BLaER1 treated with 17β-estradiol and CSF1 and Interleukin-3, amounts not matched to agents 10 nM and 100 nM (cell line): ENCODE results near the gene IKBKE.
A peak's percentile ranks its signal among the peaks of the same experiment; 100 is the strongest.

Source experiments
- H3K27ac ChIP-seq, 11 experiments: shearing (Covaris generic); formaldehyde crosslinking; 2 replicates each; pipeline ENCODE4 v1.8.1; 2022
- H3K27me3 ChIP-seq, 11 experiments: shearing (Covaris generic); formaldehyde crosslinking; 2 replicates each; pipeline ENCODE4 v1.8.1; 2022
- H3K36me3 ChIP-seq, 11 experiments: shearing (Covaris generic); formaldehyde crosslinking; 2 replicates each; pipeline ENCODE4 v1.8.1; 2022
- H3K4me1 ChIP-seq, 10 experiments: shearing (Covaris generic); formaldehyde crosslinking; 2 replicates each; pipeline ENCODE4 v1.8.1; 2022
- H3K4me2 ChIP-seq, 11 experiments: shearing (Covaris generic); formaldehyde crosslinking; 2 replicates each; pipeline ENCODE4 v1.8.1; 2022
- H3K4me3 ChIP-seq, 10 experiments: shearing (Covaris generic); formaldehyde crosslinking; 2 replicates each; pipeline ENCODE4 v1.8.1; 2022
- H3K9ac ChIP-seq, 11 experiments: shearing (Covaris generic); formaldehyde crosslinking; 2 replicates each; pipeline ENCODE4 v1.8.1; 2022
- H3K9me3 ChIP-seq, 11 experiments: shearing (Covaris generic); formaldehyde crosslinking; replicated peaks in 1 of 11; 2 replicates each; pipeline ENCODE4 v1.8.1; 2022
- H4K20me1 ChIP-seq, 11 experiments: shearing (Covaris generic); formaldehyde crosslinking; 2 replicates each; pipeline ENCODE4 v1.8.1; 2022
- Cebpa-rat ChIP-seq, 11 experiments: shearing (Covaris generic); IDR thresholded peaks; 2 replicates each; pipeline ENCODE4 v1.8.1; 2022

IKBKE gene

GRCh38 chr1:206496131-206496793 is 26.0 kb downstream of the IKBKE start:
- H3K27me3 ChIP-seq: no peaks in the 10 kb centered on the region
- no peaks in the 10 kb centered on the region for H3K9me3 ChIP-seq
- TF ChIP-seq Cebpa-rat (IDR thresholded peaks at IDR 0.05): no peak
- H3K27ac ChIP-seq: peak overlapping the region in 10 of 11 experiments; percentile 24 to 61 (median 42); a peak in 18 of 22 replicates
- peaks cover 0 to 85% (median 62%) of the 10 kb centered on the region in 11 experiments; a peak in 19 of 22 replicates for H3K36me3 ChIP-seq
- H3K9ac ChIP-seq: peak overlapping the region in 10 of 11 experiments; percentile 3 to 57 (median 30); a peak in 13 of 22 replicates
- peak overlapping the region in 6 of 10 experiments; percentile 5 to 42 (median 24); a peak in 9 of 20 replicates for H3K4me3 ChIP-seq
- H4K20me1 ChIP-seq: peaks cover 0 to 96% (median 48%) of the 10 kb centered on the region in 11 experiments; a peak in 17 of 22 replicates
- H3K4me1 ChIP-seq: peaks cover 72 to 91% (median 82%) of the 10 kb centered on the region in 10 experiments
- peak overlapping the region; percentile 79 to 98 (median 95) for H3K4me2 ChIP-seq

GRCh38 chr1:206497363-206497762 is 27.1 kb downstream of the IKBKE start:
- 0 out of 22 replicates have a peak overlapping the region, but pooled peaks of 1 of the 11 experiments have one; percentile 18 for H3K27ac ChIP-seq
- peak overlapping the region; percentile 6 to 98 (median 94); a peak in 20 of 22 replicates for H3K4me2 ChIP-seq
- no peak overlapping the region for H3K4me3 ChIP-seq
- H4K20me1 ChIP-seq: peaks cover 0 to 86% (median 43%) of the 10 kb centered on the region in 11 experiments; a peak in 17 of 22 replicates
- no peak for TF ChIP-seq Cebpa-rat (IDR thresholded peaks at IDR 0.05)
- H3K9me3 ChIP-seq: no peaks in the 10 kb centered on the region
- peaks cover 0 to 74% (median 51%) of the 10 kb centered on the region in 11 experiments; a peak in 19 of 22 replicates for H3K36me3 ChIP-seq
- H3K4me1 ChIP-seq: peaks cover 72 to 91% (median 82%) of the 10 kb centered on the region in 10 experiments
- no peaks in the 10 kb centered on the region for H3K27me3 ChIP-seq
- H3K9ac ChIP-seq: no peak overlapping the region

GRCh38 chr1:206497774-206498173 is 27.5 kb downstream of the IKBKE start:
- H3K27me3 ChIP-seq: no peaks in the 10 kb centered on the region
- H3K4me1 ChIP-seq: peaks cover 72 to 91% (median 82%) of the 10 kb centered on the region in 10 experiments
- H3K27ac ChIP-seq: 0 out of 22 replicates have a peak overlapping the region, but pooled peaks of 1 of the 11 experiments have one; percentile 18
- H3K9ac ChIP-seq: no peak overlapping the region
- H4K20me1 ChIP-seq: peaks cover 0 to 82% (median 39%) of the 10 kb centered on the region in 11 experiments; a peak in 17 of 22 replicates
- no peak overlapping the region for H3K4me3 ChIP-seq
- H3K4me2 ChIP-seq: peak overlapping the region; percentile 6 to 98 (median 94); a peak in 18 of 22 replicates
- no peak for TF ChIP-seq Cebpa-rat (IDR thresholded peaks at IDR 0.05)
- no peaks in the 10 kb centered on the region for H3K9me3 ChIP-seq
- H3K36me3 ChIP-seq: peaks cover 0 to 69% (median 47%) of the 10 kb centered on the region in 11 experiments; a peak in 19 of 22 replicates

- no peak overlapping the region for H3K4me3 ChIP-seq
- H4K20me1 ChIP-seq: peaks cover 0 to 79% (median 34%) of the 10 kb centered on the region in 11 experiments; a peak in 17 of 22 replicates
- peak overlapping the region in 3 of 11 experiments; percentile 81 to 98 (median 98); a peak in 2 of 22 replicates for H3K4me2 ChIP-seq
- no peak overlapping the region for H3K9ac ChIP-seq
- no peak overlapping the region for H3K27ac ChIP-seq
- peaks cover 0 to 60% (median 38%) of the 10 kb centered on the region in 11 experiments; a peak in 18 of 22 replicates for H3K36me3 ChIP-seq
- TF ChIP-seq Cebpa-rat (IDR thresholded peaks at IDR 0.05): no peak
- no peaks in the 10 kb centered on the region for H3K9me3 ChIP-seq
- H3K27me3 ChIP-seq: no peaks in the 10 kb centered on the region
- H3K4me1 ChIP-seq: peaks cover 72 to 91% (median 82%) of the 10 kb centered on the region in 10 experiments
Observed at GRCh38 chr1:206498685-206499084, 28.4 kb downstream of the IKBKE start.

GRCh38 chr1:206500046-206500445 is 29.8 kb downstream of the IKBKE start:
- H3K27me3 ChIP-seq: peaks cover 0 to 1% (median 0%) of the 10 kb centered on the region in 11 experiments; a peak in 1 of 22 replicates
- H3K9me3 ChIP-seq: no peaks in the 10 kb centered on the region
- H3K9ac ChIP-seq: no peak overlapping the region
- H3K27ac ChIP-seq: no peak overlapping the region
- no peak overlapping the region for H3K4me3 ChIP-seq
- TF ChIP-seq Cebpa-rat (IDR thresholded peaks at IDR 0.05): no peak
- peaks cover 0 to 50% (median 30%) of the 10 kb centered on the region in 11 experiments; a peak in 14 of 22 replicates for H3K36me3 ChIP-seq
- peaks cover 0 to 76% (median 22%) of the 10 kb centered on the region in 11 experiments; a peak in 17 of 22 replicates for H4K20me1 ChIP-seq
- no peak overlapping the region for H3K4me2 ChIP-seq
- H3K4me1 ChIP-seq: peaks cover 72 to 91% (median 82%) of the 10 kb centered on the region in 10 experiments

GRCh38 chr1:206501881-206502280 is 31.6 kb downstream of the IKBKE start:
- no peak for TF ChIP-seq Cebpa-rat (IDR thresholded peaks at IDR 0.05)
- Histone ChIP-seq H3K4me2 (peak overlapping the region; percentile 92 to 100 (median 99); a peak in 21 of 22 replicates), H3K4me3 (no peak overlapping the region), H3K36me3 (peaks cover 0 to 36% (median 30%) of the 10 kb centered on the region in 11 experiments; a peak in 14 of 22 replicates), H3K27me3 (peaks cover 3 to 10% (median 7%) of the 10 kb centered on the region in 11 experiments; a peak in 16 of 22 replicates), H3K9me3 (no peaks in the 10 kb centered on the region), H4K20me1 (peaks cover 0 to 71% (median 4%) of the 10 kb centered on the region in 11 experiments; a peak in 11 of 22 replicates), H3K27ac (peak overlapping the region in 1 of 11 experiments; percentile 20; a peak in 1 of 22 replicates), H3K4me1 (peaks cover 70 to 91% (median 82%) of the 10 kb centered on the region in 10 experiments), H3K9ac (0 out of 22 replicates have a peak overlapping the region, but pooled peaks of 1 of the 11 experiments have one; percentile 1)

GRCh38 chr1:206502403-206502802 is 32.1 kb downstream of the IKBKE start:
- peak overlapping the region in 2 of 11 experiments; percentile 2 to 20; a peak in 1 of 22 replicates for H3K27ac ChIP-seq
- H3K4me3 ChIP-seq: no peak overlapping the region
- H3K9ac ChIP-seq: 0 out of 22 replicates have a peak overlapping the region, but pooled peaks of 1 of the 11 experiments have one; percentile 1
- peak overlapping the region; percentile 92 to 100 (median 99) for H3K4me2 ChIP-seq
- peaks cover 0 to 66% (median under 1%) of the 10 kb centered on the region in 11 experiments; a peak in 10 of 22 replicates for H4K20me1 ChIP-seq
- H3K9me3 ChIP-seq: no peaks in the 10 kb centered on the region
- peaks cover 65 to 89% (median 79%) of the 10 kb centered on the region in 10 experiments for H3K4me1 ChIP-seq
- H3K36me3 ChIP-seq: peaks cover 0 to 31% (median 27%) of the 10 kb centered on the region in 11 experiments; a peak in 14 of 22 replicates
- no peak for TF ChIP-seq Cebpa-rat (IDR thresholded peaks at IDR 0.05)
- peaks cover 5 to 14% (median 10%) of the 10 kb centered on the region in 11 experiments; a peak in 17 of 22 replicates for H3K27me3 ChIP-seq

- Histone ChIP-seq H4K20me1 (peaks cover 0 to 63% (median 4%) of the 10 kb centered on the region in 11 experiments; a peak in 10 of 22 replicates), H3K27ac (peak overlapping the region in 8 of 11 experiments; percentile 73 to 84 (median 79); a peak in 15 of 22 replicates), H3K9ac (0 out of 22 replicates have a peak overlapping the region, but pooled peaks of 2 of the 11 experiments have one; percentile 1 to 65), H3K4me3 (no peak overlapping the region), H3K36me3 (peaks cover 0 to 26% (median 23%) of the 10 kb centered on the region in 11 experiments; a peak in 13 of 22 replicates), H3K4me2 (peak overlapping the region; percentile 92 to 100 (median 99)), H3K4me1 (peaks cover 63 to 88% (median 78%) of the 10 kb centered on the region in 10 experiments), H3K9me3 (no peaks in the 10 kb centered on the region), H3K27me3 (peaks cover 9 to 18% (median 14%) of the 10 kb centered on the region in 11 experiments; a peak in 20 of 22 replicates)
- 0 out of 22 replicates have a peak, but pooled peaks of 1 of the 11 experiments have one; percentile 6 for TF ChIP-seq Cebpa-rat (IDR thresholded peaks at IDR 0.05)
Observed at GRCh38 chr1:206502812-206503211, 32.5 kb downstream of the IKBKE start.
